Forelimb muscle (tissue), 1 donor: ENCODE results near the gene TNS3. TPM values are rescaled to one million over a fixed set of nuclear protein-coding genes. Genes with fewer than 3 reads are reported as not detected.
"Not testable (repeated sequence)": the region's sequence is repeated elsewhere in the genome, so short reads cannot be mapped to it uniquely, and the experiment has no call there.

Source experiments
- DNase-seq: peaks from one replicate; pipeline ENCODE4 v3.0.0-alpha.2; 2013; ENCODE audit warnings: low read depth
- polyA plus RNA-seq: library from polyadenylated mRNA; unstranded; fragments of 120-200 nt; gene quantifications from one replicate; pipeline ENCODE4 v1.2.1, GENCODE V29; 2013; ENCODE audit not compliant: insufficient read length

The TNS3 gene
- polyA plus RNA-seq, 1 donor, result 21.3 TPM

GRCh38 chr7:47603514-47604255 lies 21.8 kb upstream of the TNS3 start:
- DNase-seq, result not testable (repeated sequence)

GRCh38 chr7:47602272-47603004 lies 20.5 kb upstream of the TNS3 start:
- DNase-seq, result no peak

GRCh38 chr7:47601881-47602249 lies 20.0 kb upstream of the TNS3 start:
- DNase-seq, result no peak

- DNase-seq, result no peak
Observed at GRCh38 chr7:47601119-47601880, 19.4 kb upstream of the TNS3 start.

GRCh38 chr7:47600199-47601118 lies 18.5 kb upstream of the TNS3 start:
- DNase-seq, result no peak

GRCh38 chr7:47597379-47597778 lies 15.5 kb upstream of the TNS3 start:
- DNase-seq, result no peak

- no peak for DNase-seq
Observed at GRCh38 chr7:47596502-47597202, 14.7 kb upstream of the TNS3 start.

GRCh38 chr7:47594406-47594805 lies 12.5 kb upstream of the TNS3 start:
- DNase-seq, result no peak

- no peak for DNase-seq
Observed at GRCh38 chr7:47591655-47592572, 10.0 kb upstream of the TNS3 start.

GRCh38 chr7:47591089-47591654 lies 9.3 kb upstream of the TNS3 start:
- no peak for DNase-seq

- not testable (repeated sequence) for DNase-seq
Observed at GRCh38 chr7:47590215-47590614, 8.3 kb upstream of the TNS3 start.

GRCh38 chr7:47588704-47589225 lies 6.9 kb upstream of the TNS3 start:
- no peak for DNase-seq

GRCh38 chr7:47587976-47588375 lies 6.1 kb upstream of the TNS3 start:
- DNase-seq, result no peak

GRCh38 chr7:47587351-47587750 lies 5.4 kb upstream of the TNS3 start:
- DNase-seq, result no peak

- no peak for DNase-seq
Observed at GRCh38 chr7:47586925-47587324, 5.0 kb upstream of the TNS3 start.

GRCh38 chr7:47586161-47586670 lies 4.3 kb upstream of the TNS3 start:
- DNase-seq, result not testable (repeated sequence)

GRCh38 chr7:47584536-47584895 lies 2.6 kb upstream of the TNS3 start:
- DNase-seq, result no peak

- DNase-seq, result no peak
Observed at GRCh38 chr7:47583739-47584535, 2.0 kb upstream of the TNS3 start.
